DOHH2 (cell line): ENCODE data around the gene PLLP.
A peak's percentile ranks its signal among the peaks of the same experiment; 100 is the strongest.

Experiments
- H3F3A ChIP-seq: fragments of 200-600 bp; sonication (generic), shearing (Covaris generic); 2 replicates; pipeline ENCODE4 v1.6.0; 2016; ENCODE audit warnings: antibody characterized with exemption, mild to moderate bottlenecking; ENCODE audit not compliant: control insufficient read depth, insufficient read depth
- H3K27ac ChIP-seq: fragments of 200-600 bp; sonication (generic); 2 replicates; pipeline ENCODE4 v1.5.1; 2014; ENCODE audit warnings: low read depth, mild to moderate bottlenecking, low read length, moderate library complexity
- H3K27me3 ChIP-seq: fragments of 200-600 bp; sonication (generic); 2 replicates; pipeline ENCODE4 v1.6.1; 2014; ENCODE audit warnings: mild to moderate bottlenecking, low read length, mixed read lengths; ENCODE audit not compliant: control insufficient read depth
- H3K36me3 ChIP-seq: fragments of 200-600 bp; sonication (generic); 2 replicates; pipeline ENCODE4 v1.6.1; 2014; ENCODE audit warnings: mild to moderate bottlenecking, low read length, moderate library complexity, mixed read lengths; ENCODE audit not compliant: control insufficient read depth
- H3K4me1 ChIP-seq: fragments of 200-600 bp; sonication (generic); 2 replicates; pipeline ENCODE4 v1.6.1; 2014; ENCODE audit warnings: mild to moderate bottlenecking, low read length, mixed read lengths; ENCODE audit not compliant: control insufficient read depth
- H3K4me2 ChIP-seq: fragments of 200-600 bp; sonication (generic); 2 replicates; pipeline ENCODE4 v1.6.0; 2014; ENCODE audit warnings: mild to moderate bottlenecking, low read length, moderate library complexity
- H3K4me3 ChIP-seq: fragments of 200-600 bp; sonication (generic); 2 replicates; pipeline ENCODE4 v1.5.1; 2014; ENCODE audit warnings: mild to moderate bottlenecking, low read length, mixed read lengths
- H3K79me2 ChIP-seq: fragments of 200-600 bp; sonication (generic); 2 replicates; pipeline ENCODE4 v1.6.1; 2014; ENCODE audit warnings: mild to moderate bottlenecking, low read length, mixed read lengths; ENCODE audit not compliant: control insufficient read depth
- H3K9me2 ChIP-seq: fragments of 200-600 bp; sonication (generic); replicated peaks from 2 replicates; pipeline ENCODE4 v1.6.1; 2014; ENCODE audit warnings: mild to moderate bottlenecking, low read length, mixed read lengths; ENCODE audit not compliant: control insufficient read depth
- H3K9me3 ChIP-seq: fragments of 200-600 bp; sonication (generic); 2 replicates; pipeline ENCODE4 v1.6.1; 2014; ENCODE audit warnings: antibody characterized with exemption, low read length, mixed read lengths; ENCODE audit not compliant: control insufficient read depth, insufficient read depth
- H4K20me1 ChIP-seq: fragments of 200-600 bp; sonication (generic); 2 replicates; pipeline ENCODE4 v1.6.0; 2014; ENCODE audit warnings: low read depth, mild to moderate bottlenecking, antibody characterized with exemption, low read length, moderate library complexity; ENCODE audit not compliant: control insufficient read depth, insufficient read depth
- CTCF ChIP-seq: fragments of 200-600 bp; sonication (generic); IDR thresholded peaks from one replicate; pipeline ENCODE4 v1.5.1; 2014; ENCODE audit warnings: antibody characterized with exemption, mild to moderate bottlenecking, low read depth, low read length; ENCODE audit not compliant: poor library complexity, severe bottlenecking
- EZH2phosphoT487 ChIP-seq: fragments of 200-600 bp; sonication (generic); IDR thresholded peaks from 2 replicates; pipeline ENCODE4 v1.6.1; 2017; ENCODE audit warnings: borderline replicate concordance, mild to moderate bottlenecking, antibody characterized with exemption, low read length, moderate library complexity, mixed read lengths

Gene PLLP

GRCh38 chr16:57251352-57251751 is 33.1 kb downstream of the PLLP start:
- Histone ChIP-seq H3K36me3 (peaks cover 56% of the 10 kb centered on the region), H3K9me2 (no peaks in the 10 kb centered on the region)

GRCh38 chr16:57245472-57246113 is 38.9 kb downstream of the PLLP start:
- Histone ChIP-seq H3K9me2 (no peaks in the 10 kb centered on the region), H3F3A (peaks cover 16% of the 10 kb centered on the region), H3K4me2 (peak overlapping the region; percentile 94), H3K4me1 (peaks cover 26% of the 10 kb centered on the region), H3K27ac (peak overlapping the region; percentile 30), H3K27me3 (no peaks in the 10 kb centered on the region), H3K36me3 (peaks cover 36% of the 10 kb centered on the region), H3K4me3 (peak overlapping the region; percentile 91), H3K79me2 (peaks cover 12% of the 10 kb centered on the region), H3K9me3 (no peaks in the 10 kb centered on the region), H4K20me1 (peaks cover under 1% of the 10 kb centered on the region; the same call in 1 of the 2 replicates)
- TF ChIP-seq EZH2phosphoT487 (no peak), CTCF (no peak)

More at GRCh38 chr16:57251352-57251751, 33.1 kb downstream of the PLLP start:
- Histone ChIP-seq H3K4me1 (no peaks in the 10 kb centered on the region), H3K27ac (no peak overlapping the region), H3K9me3 (no peaks in the 10 kb centered on the region), H4K20me1 (no peaks in the 10 kb centered on the region), H3K4me3 (no peak overlapping the region), H3K27me3 (no peaks in the 10 kb centered on the region), H3K4me2 (no peak overlapping the region), H3K79me2 (no peaks in the 10 kb centered on the region), H3F3A (no peaks in the 10 kb centered on the region)
- TF ChIP-seq EZH2phosphoT487: no peak
- TF ChIP-seq CTCF: no peak

GRCh38 chr16:57244767-57245471 is 39.6 kb downstream of the PLLP start, which contains the start of gene ARL2BP:
TSS of gene ARL2BP (plus strand) at chr16:57245259. CDS start at chr16:57245368, 109 bp downstream.
- Histone ChIP-seq H3K36me3 (peaks cover 34% of the 10 kb centered on the region), H3K27ac (peak within 1 kb of the TSS; percentile 65), H3K4me1 (peaks cover 33% of the 10 kb centered on the region), H3F3A (peaks cover 20% of the 10 kb centered on the region), H3K4me2 (peak within 1 kb of the TSS; percentile 94), H3K9me2 (no peaks in the 10 kb centered on the region), H3K9me3 (no peaks in the 10 kb centered on the region), H3K27me3 (no peaks in the 10 kb centered on the region), H4K20me1 (peaks cover 2% of the 10 kb centered on the region; the same call in 1 of the 2 replicates), H3K4me3 (peak within 1 kb of the TSS; percentile 91), H3K79me2 (peaks cover 12% of the 10 kb centered on the region)
- peak; percentile 51 for TF ChIP-seq CTCF
- no peak for TF ChIP-seq EZH2phosphoT487
